HL-60 (cell line): Measurements from ENCODE around the gene SGIP1.

Experiments
- DNase-seq, 2 experiments: peaks; one replicate each; pipeline ENCODE4 v3.0.0-alpha.2; 2010 to 2020; ENCODE audit warnings: low read depth in 1 of 2, low spot score in 1 of 2
- H3K27ac ChIP-seq: fragments of 250-450 bp; sonication (Bioruptor Pico); replicated peaks from 2 replicates; pipeline ENCODE4 v1.5.1; 2020; ENCODE audit warnings: mild to moderate bottlenecking, moderate library complexity
- H3K27me3 ChIP-seq: fragments of 250-450 bp; sonication (Bioruptor Pico); 2 replicates; pipeline ENCODE4 v1.5.1; 2021; ENCODE audit warnings: mild to moderate bottlenecking, moderate library complexity; ENCODE audit not compliant: insufficient read depth, poor library complexity, severe bottlenecking
- H3K4me3 ChIP-seq: replicated peaks from 2 replicates; pipeline ENCODE4 v1.5.1; 2011; ENCODE audit warnings: mild to moderate bottlenecking, control low read depth, low read length; ENCODE audit not compliant: insufficient read depth
- GABPA ChIP-seq: IDR thresholded peaks from 2 replicates; pipeline ENCODE4 v1.6.1; 2012; ENCODE audit warnings: low read depth
- POLR2AphosphoS5 ChIP-seq: IDR thresholded peaks from 2 replicates; pipeline ENCODE4 v1.6.1; 2012; ENCODE audit warnings: low read depth
- SPI1 ChIP-seq: IDR thresholded peaks from 2 replicates; pipeline ENCODE4 v1.6.1; 2012; ENCODE audit warnings: low read depth, mild to moderate bottlenecking, borderline replicate concordance
- TF ChIP-seq, protein P1 (sequence below): IDR thresholded peaks from 2 replicates; pipeline ENCODE4 v1.6.1; 2012; ENCODE audit warnings: low read depth; ENCODE audit not compliant: insufficient replicate concordance
- TF ChIP-seq, protein P2 (sequence below): IDR thresholded peaks from one replicate; pipeline ENCODE4 v1.5.1; 2011; ENCODE audit warnings: low read length, control low read depth, inconsistent platforms; ENCODE audit not compliant: insufficient read depth

The SGIP1 gene

DNA sequence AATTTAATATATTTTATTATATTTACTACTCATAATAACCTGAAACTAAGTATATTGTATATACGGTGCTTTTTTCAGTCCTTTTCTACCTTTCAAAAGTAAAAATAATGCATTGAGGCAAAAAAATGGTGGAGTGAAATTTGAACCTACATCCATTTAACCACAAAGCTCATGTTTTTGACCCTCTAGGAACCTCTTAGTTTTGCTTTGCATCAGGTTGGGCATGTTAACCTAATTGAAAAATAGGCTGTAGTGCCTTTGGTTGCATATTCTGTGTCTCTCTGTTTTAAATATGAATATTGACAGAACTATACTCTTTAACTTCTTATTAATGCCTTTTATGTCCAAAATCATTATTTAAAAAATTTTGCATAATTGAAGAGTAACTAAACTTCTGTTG is 3.8 kb downstream of the SGIP1 start:
- no peak overlapping the region for H3K27ac ChIP-seq
- no peak overlapping the region for H3K4me3 ChIP-seq
- TF ChIP-seq POLR2AphosphoS5 = no peak
- no peak for TF ChIP-seq GABPA
- TF ChIP-seq SPI1 = no peak
- TF ChIP-seq, protein P1, sequence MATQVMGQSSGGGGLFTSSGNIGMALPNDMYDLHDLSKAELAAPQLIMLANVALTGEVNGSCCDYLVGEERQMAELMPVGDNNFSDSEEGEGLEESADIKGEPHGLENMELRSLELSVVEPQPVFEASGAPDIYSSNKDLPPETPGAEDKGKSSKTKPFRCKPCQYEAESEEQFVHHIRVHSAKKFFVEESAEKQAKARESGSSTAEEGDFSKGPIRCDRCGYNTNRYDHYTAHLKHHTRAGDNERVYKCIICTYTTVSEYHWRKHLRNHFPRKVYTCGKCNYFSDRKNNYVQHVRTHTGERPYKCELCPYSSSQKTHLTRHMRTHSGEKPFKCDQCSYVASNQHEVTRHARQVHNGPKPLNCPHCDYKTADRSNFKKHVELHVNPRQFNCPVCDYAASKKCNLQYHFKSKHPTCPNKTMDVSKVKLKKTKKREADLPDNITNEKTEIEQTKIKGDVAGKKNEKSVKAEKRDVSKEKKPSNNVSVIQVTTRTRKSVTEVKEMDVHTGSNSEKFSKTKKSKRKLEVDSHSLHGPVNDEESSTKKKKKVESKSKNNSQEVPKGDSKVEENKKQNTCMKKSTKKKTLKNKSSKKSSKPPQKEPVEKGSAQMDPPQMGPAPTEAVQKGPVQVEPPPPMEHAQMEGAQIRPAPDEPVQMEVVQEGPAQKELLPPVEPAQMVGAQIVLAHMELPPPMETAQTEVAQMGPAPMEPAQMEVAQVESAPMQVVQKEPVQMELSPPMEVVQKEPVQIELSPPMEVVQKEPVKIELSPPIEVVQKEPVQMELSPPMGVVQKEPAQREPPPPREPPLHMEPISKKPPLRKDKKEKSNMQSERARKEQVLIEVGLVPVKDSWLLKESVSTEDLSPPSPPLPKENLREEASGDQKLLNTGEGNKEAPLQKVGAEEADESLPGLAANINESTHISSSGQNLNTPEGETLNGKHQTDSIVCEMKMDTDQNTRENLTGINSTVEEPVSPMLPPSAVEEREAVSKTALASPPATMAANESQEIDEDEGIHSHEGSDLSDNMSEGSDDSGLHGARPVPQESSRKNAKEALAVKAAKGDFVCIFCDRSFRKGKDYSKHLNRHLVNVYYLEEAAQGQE = no peak
- TF ChIP-seq, protein P2, sequence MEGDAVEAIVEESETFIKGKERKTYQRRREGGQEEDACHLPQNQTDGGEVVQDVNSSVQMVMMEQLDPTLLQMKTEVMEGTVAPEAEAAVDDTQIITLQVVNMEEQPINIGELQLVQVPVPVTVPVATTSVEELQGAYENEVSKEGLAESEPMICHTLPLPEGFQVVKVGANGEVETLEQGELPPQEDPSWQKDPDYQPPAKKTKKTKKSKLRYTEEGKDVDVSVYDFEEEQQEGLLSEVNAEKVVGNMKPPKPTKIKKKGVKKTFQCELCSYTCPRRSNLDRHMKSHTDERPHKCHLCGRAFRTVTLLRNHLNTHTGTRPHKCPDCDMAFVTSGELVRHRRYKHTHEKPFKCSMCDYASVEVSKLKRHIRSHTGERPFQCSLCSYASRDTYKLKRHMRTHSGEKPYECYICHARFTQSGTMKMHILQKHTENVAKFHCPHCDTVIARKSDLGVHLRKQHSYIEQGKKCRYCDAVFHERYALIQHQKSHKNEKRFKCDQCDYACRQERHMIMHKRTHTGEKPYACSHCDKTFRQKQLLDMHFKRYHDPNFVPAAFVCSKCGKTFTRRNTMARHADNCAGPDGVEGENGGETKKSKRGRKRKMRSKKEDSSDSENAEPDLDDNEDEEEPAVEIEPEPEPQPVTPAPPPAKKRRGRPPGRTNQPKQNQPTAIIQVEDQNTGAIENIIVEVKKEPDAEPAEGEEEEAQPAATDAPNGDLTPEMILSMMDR = no peak
- DNase-seq = no peak
- peaks cover 34% of the 10 kb centered on the region for H3K27me3 ChIP-seq

DNA sequence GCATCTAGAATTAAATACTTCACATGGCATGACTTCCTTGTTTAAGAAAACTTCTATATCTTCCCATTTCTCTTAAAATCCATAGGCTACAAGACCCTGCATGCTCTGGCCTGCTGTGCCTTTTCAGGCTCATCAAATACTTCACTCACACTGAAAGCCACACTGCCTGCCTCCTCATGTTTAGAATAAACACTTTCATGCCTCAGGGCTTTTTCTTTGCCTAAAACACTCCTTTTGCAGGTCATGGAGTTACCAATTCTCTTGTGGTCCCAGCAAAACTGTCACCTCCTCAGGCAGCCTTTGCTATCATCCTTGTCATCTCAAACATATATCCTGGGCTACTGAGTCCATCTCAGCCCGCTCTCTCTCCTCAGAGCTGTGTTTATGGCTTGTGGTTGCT is 5.5 kb downstream of the SGIP1 start:
- no peak for TF ChIP-seq POLR2AphosphoS5
- TF ChIP-seq, protein P1 = no peak
- TF ChIP-seq GABPA = no peak
- Histone ChIP-seq H3K4me3 (no peak overlapping the region), H3K27me3 (peaks cover 16% of the 10 kb centered on the region), H3K27ac (no peak overlapping the region)
- DNase-seq = no peak

DNA sequence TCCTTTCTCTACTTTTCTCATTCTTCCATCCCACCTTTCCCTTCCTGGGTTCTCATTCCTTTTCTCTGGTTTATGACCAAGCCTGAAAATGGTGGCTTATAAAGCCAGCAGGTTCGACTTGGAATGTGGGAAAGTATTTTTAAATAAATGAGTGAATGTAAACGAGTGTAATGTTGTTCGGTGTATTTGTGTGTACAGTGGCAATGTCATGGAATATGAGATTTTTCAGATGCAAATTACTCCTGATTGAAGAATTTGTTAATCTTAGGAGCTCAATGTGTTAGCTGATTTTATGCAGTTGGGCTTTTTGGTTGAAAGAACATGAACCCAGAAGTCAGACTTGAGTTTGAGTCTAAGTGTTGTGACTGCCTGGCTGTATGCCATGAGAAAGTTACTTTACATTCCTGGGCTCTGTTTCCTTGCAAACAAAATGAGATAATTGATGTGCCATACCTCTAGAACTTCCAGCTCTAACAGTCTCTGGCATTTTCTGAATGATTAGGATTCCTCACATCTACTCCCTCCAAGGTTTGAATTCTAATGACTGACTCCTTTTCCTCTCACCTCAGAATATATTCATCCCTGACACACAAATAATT is 6.6 kb downstream of the SGIP1 start:
- no peak for DNase-seq
- Histone ChIP-seq H3K27me3 (peaks cover 13% of the 10 kb centered on the region), H3K27ac (no peak overlapping the region), H3K4me3 (no peak overlapping the region)
- TF ChIP-seq, protein P2 = no peak
- TF ChIP-seq, protein P1 = no peak
- TF ChIP-seq SPI1 (no peak), GABPA (no peak), POLR2AphosphoS5 (no peak)

DNA sequence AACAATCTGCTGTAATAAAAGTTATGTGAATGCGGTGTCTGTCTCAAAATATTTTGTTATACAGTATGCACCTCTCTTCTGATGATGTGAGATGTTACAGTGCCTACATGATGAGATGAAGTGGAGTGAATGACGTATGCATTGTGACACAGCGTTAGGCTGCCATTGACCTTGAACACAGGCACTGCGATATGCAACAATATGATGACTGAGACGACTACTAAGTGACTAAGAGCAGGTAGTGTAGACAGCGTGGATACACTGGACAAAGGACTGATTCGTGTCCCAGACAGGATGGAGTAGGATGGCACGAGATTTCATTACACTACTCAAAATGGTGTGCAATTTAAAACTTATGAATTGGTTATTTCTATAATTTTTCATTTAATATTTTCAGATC is 8.4 kb downstream of the SGIP1 start:
- no peak for TF ChIP-seq SPI1
- TF ChIP-seq, protein P1 = no peak
- no peak for TF ChIP-seq POLR2AphosphoS5
- TF ChIP-seq GABPA = no peak
- TF ChIP-seq, protein P2 = no peak
- H3K4me3 ChIP-seq = no peak overlapping the region
- DNase-seq = no peak
- no peak overlapping the region for H3K27ac ChIP-seq
- H3K27me3 ChIP-seq = peaks cover 3% of the 10 kb centered on the region
